ENCODE data around the gene HSPBP1. TPM values are rescaled to one million over a fixed set of nuclear protein-coding genes. Genes with fewer than 3 reads are reported as not detected.

The HSPBP1 gene
- total and polyA plus RNA-seq, 9 of the 15 experiments (the other 6 are each of a cell fraction or from before 2014, with no cell fraction given) = 0.83 to 81.3 (median 21.8) TPM

DNA sequence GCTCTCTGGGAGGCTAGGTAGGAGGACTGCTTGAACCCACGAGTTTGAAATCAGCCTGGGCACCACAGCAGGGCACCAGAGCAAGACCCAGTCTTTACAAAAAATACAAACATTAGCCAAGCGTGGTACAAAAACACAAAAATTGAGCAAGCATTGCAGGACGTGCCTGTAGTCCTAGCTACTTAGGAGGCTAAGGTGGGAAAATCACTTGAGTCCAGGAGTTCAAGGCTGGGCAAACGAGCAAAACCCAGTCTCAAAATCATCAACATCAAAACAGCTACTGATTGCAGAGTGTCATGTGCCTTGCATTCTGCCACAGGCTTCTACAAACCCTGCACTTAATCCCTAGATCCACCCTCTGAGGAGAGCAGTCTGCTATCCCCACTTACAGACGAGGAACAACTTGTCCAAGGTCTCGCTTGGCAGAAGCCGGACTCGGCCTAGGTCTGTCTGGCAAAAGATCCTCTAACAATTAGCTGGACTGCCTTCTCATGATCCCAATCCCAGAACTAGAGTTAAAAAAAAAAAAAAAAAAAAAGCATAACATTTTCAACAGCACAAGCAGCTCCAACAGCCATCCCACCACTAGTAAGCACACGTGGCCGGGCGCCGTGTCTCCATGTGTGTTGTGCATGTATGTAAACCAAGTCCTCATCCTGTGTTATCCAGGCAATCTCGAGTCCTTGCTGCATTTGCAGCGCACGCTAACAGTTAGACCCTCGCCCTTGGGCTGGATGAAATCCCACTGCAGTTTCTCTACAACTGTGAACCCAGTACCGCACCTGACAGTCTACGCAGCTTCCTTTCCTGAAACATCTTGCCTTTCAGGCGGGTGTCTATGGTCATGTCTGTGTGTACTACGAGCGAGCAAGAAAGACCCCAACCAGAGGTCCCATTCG, 23.1 kb downstream of the HSPBP1 start (continued):
- TF ChIP-seq, protein P1, sequence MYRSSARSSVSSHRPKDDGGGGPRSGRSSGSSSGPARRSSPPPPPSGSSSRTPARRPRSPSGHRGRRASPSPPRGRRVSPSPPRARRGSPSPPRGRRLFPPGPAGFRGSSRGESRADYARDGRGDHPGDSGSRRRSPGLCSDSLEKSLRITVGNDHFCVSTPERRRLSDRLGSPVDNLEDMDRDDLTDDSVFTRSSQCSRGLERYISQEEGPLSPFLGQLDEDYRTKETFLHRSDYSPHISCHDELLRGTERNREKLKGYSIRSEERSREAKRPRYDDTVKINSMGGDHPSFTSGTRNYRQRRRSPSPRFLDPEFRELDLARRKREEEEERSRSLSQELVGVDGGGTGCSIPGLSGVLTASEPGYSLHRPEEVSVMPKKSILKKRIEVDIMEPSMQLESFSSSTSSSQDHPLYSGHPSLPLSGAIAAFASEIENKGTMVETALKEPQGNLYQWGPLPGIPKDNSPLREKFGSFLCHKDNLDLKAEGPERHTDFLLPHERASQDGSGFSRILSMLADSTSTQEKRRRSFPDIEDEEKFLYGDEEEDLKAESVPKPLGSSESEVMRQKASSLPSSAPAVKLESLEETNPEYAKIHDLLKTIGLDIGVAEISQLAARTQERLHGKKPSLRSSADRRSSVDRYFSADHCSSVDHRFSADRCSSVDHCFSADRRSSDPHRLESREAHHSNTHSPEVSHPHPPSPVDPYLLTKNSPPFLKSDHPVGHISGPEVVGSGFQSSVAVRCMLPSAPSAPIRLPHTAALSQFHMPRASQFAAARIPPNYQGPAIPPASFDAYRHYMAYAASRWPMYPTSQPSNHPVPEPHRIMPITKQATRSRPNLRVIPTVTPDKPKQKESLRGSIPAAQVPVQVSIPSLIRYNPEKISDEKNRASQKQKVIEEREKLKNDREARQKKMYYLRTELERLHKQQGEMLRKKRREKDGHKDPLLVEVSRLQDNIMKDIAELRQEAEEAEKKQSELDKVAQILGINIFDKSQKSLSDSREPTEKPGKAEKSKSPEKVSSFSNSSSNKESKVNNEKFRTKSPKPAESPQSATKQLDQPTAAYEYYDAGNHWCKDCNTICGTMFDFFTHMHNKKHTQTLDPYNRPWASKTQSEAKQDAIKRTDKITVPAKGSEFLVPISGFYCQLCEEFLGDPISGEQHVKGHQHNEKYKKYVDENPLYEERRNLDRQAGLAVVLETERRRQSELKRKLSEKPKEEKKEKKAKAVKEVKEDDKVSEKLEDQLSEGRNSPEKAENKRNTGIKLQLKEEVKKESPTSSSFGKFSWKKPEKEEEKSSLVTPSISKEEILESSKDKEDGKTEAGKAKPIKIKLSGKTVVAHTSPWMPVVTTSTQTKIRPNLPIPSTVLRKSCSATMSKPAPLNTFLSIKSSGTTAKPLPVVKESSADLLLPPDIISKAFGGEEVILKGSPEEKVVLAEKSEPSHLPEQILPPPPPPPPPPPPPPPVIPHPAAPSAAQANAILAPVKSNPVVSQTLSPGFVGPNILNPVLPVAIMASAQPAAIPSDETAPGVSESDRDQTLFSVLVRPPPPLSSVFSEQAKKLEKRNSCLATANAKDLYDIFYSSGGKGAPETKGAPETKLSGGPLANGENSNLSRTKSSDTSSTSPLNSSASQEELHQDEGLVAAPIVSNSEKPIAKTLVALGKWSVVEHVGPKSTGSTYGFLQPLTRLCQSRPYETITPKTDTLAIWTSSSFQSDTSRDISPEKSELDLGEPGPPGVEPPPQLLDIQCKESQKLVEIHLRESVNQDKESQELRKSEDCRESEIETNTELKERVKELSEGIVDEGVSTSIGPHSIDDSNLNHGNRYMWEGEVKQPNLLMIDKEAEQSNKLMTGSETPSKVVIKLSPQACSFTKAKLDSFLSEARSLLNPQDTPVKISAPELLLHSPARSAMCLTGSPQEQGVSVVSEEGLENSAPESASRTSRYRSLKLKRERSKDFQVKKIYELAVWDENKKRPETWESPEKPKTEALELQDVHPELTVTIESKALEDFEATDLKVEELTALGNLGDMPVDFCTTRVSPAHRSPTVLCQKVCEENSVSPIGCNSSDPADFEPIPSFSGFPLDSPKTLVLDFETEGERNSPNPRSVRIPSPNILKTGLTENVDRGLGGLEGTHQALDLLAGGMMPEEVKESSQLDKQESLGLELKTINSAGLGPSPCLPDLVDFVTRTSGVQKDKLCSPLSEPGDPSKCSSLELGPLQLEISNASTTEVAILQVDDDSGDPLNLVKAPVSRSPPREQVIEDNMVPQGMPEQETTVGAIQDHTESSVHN (IDR thresholded peaks at IDR 0.05; ENCODE audit: borderline replicate concordance in 1 of 2, low read depth in 1 of 2) = no peak
